NOMO-1 treated with dmso at 0.1 percent for 144 hours (cell line): ENCODE data around the gene RSU1.

ENCODE experiments used
- DNase-seq: peaks from one replicate; lab custom pipeline; 2025; ENCODE audit not compliant: unreplicated experiment; lab: John Stamatoyannopoulos, UW

The RSU1 gene

GRCh38 chr10:16544099-16544498, 273.1 kb downstream of the RSU1 start:
- DNase-seq, result no peak
